GM21576 (cell line): Measurements from ENCODE around the gene MYLK2.
"Not testable (repeated sequence)": the region's sequence is repeated elsewhere in the genome, so short reads cannot be mapped to it uniquely, and the experiment has no call there.

Experiments
- ATAC-seq: cut with Tn5 transposase; IDR thresholded peaks from one replicate; pipeline ENCODE4 v1.9.1; 2021; ENCODE audit warnings: mild to moderate bottlenecking, moderate library complexity; ENCODE audit not compliant: unreplicated experiment

Gene MYLK2

GRCh38 chr20:31815408-31816188 is 3.6 kb upstream of the MYLK2 start:
- ATAC-seq = no peak

- no peak for ATAC-seq
Observed at GRCh38 chr20:31816221-31816620, 2.9 kb upstream of the MYLK2 start.

- no peak for ATAC-seq
Observed at GRCh38 chr20:31817461-31817860, 1.7 kb upstream of the MYLK2 start.

- ATAC-seq = no peak
Observed at GRCh38 chr20:31818376-31818908, 714 bp upstream of the MYLK2 start.

- no peak for ATAC-seq
Observed at GRCh38 chr20:31820228-31820627, 1.1 kb downstream of the MYLK2 start.

- no peak for ATAC-seq
Observed at GRCh38 chr20:31821427-31821826, 2.3 kb downstream of the MYLK2 start.

GRCh38 chr20:31822421-31823330 is 3.5 kb downstream of the MYLK2 start:
- no peak for ATAC-seq

GRCh38 chr20:31823360-31824124 is 4.4 kb downstream of the MYLK2 start:
- ATAC-seq = no peak

- ATAC-seq = no peak
Observed at GRCh38 chr20:31824125-31824485, 4.9 kb downstream of the MYLK2 start.

- ATAC-seq = no peak
Observed at GRCh38 chr20:31824554-31825313, 5.6 kb downstream of the MYLK2 start.

GRCh38 chr20:31826074-31826473 is 6.9 kb downstream of the MYLK2 start:
- no peak for ATAC-seq

GRCh38 chr20:31827059-31827458 is 7.9 kb downstream of the MYLK2 start:
- no peak for ATAC-seq

- ATAC-seq = not testable (repeated sequence)
Observed at GRCh38 chr20:31828016-31828415, 8.9 kb downstream of the MYLK2 start.

GRCh38 chr20:31829731-31830130 is 10.6 kb downstream of the MYLK2 start:
- no peak for ATAC-seq

- ATAC-seq = no peak
Observed at GRCh38 chr20:31830406-31830981, 11.3 kb downstream of the MYLK2 start.

- no peak for ATAC-seq
Observed at GRCh38 chr20:31831211-31831610, 12.1 kb downstream of the MYLK2 start.

- ATAC-seq = no peak
Observed at GRCh38 chr20:31831771-31832306, 12.7 kb downstream of the MYLK2 start.

GRCh38 chr20:31833130-31833930 is 14.2 kb downstream of the MYLK2 start:
- ATAC-seq = no peak
